GM12872 (cell line): ENCODE data around the gene GGTLC3.
"Not testable (repeated sequence)": the region's sequence is repeated elsewhere in the genome, so short reads cannot be mapped to it uniquely, and the experiment has no call there.

Experiments used
- CTCF ChIP-seq: IDR thresholded peaks from 3 replicates; pipeline ENCODE4 v1.5.1; 2011; ENCODE audit warnings: low read depth, mild to moderate bottlenecking, low read length, moderate library complexity; ENCODE audit not compliant: insufficient read depth

The GGTLC3 gene

GRCh38 chr22:18518061-18518460, at the start of gene GGTLC3:
GGTLC3 (minus strand) TSS chr22:18518161; CDS start chr22:18517897, 264 bp downstream.
- not testable (repeated sequence) for TF ChIP-seq CTCF

DNA sequence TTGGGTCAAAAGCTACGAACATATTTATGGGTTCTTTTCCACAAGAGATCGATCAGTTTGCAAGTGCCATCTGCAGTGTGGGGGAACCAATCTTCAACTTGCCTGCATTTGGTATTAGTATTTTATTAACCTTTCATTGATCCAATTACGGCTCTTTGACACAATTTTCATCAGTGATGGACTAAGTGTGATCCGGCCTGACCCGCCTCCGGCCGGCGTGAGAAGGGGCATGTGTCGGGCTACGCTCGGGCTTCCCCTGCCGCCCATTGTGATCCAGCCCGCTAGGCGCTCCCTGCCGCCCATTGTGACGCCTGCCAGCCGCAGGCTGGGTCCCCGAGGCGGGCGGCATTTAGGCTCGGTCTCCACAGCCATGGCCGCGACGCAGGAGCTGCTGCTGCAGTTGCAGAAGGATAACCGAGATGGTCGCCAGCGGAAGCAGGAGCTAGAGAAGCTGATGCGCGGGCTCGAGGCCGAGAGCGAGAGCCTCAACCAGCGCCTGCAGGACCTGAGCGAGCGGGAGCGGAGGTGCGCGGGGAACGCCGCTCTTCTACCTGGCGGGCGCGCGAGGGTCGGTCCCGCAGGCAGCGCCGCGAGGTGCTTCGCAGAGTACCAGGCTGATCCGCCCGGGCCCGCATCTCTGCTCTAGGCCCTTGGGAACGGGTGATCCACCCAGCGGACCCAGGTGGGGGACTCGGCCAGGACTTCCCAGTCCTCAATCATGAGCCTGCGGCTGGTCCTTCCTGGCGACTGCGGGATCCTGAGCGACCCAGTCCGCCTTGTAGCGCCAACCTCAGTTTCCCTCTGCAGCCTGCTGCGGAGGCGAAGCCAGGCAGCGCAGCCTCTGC, 10.0 kb upstream of the GGTLC3 start, which contains the start of gene TMEM191B:
TSS of gene TMEM191B (plus strand) at position 51 of the 845 bp plus-strand sequence. CDS start at position 230, 179 bp downstream.
- not testable (repeated sequence) for TF ChIP-seq CTCF
